Nephron (organoid): ENCODE measurements around the gene TMEM53.

Experiments used
- H3K27ac Mint-ChIP-seq, 3 experiments: 2 replicates each; pipeline ENCODE4 v1.8.0; 2020; ENCODE audit warnings: mixed read lengths in 3 of 3, mild to moderate bottlenecking in 2 of 3, moderate library complexity in 1 of 3
- H3K27me3 Mint-ChIP-seq: 2 replicates; pipeline ENCODE4 v1.8.0; 2021; ENCODE audit warnings: low read depth, mild to moderate bottlenecking, moderate library complexity, mixed read lengths
- H3K36me3 Mint-ChIP-seq: 2 replicates; pipeline ENCODE4 v1.8.0; 2020; ENCODE audit warnings: low read depth, mixed read lengths
- H3K4me1 Mint-ChIP-seq: 2 replicates; pipeline ENCODE4 v1.8.0; 2020; ENCODE audit warnings: mixed read lengths
- H3K4me3 Mint-ChIP-seq, 3 experiments: 2 replicates each; pipeline ENCODE4 v1.8.0; 2020; ENCODE audit warnings: mild to moderate bottlenecking in 3 of 3, mixed read lengths in 3 of 3, moderate library complexity in 2 of 3
- H3K9me3 Mint-ChIP-seq: 2 replicates; pipeline ENCODE4 v1.8.0; 2020; ENCODE audit warnings: mixed read lengths
- CTCF ChIP-seq, 3 experiments: fragments of 200-600 bp; sonication (generic); IDR thresholded peaks; one replicate each; pipeline ENCODE4 v1.5.0; 2021; ENCODE audit warnings: antibody characterized with exemption in 3 of 3; ENCODE audit not compliant: unreplicated experiment in 3 of 3

The TMEM53 gene

GRCh38 chr1:44664730-44665370 is 9.4 kb downstream of the TMEM53 start:
- TF ChIP-seq CTCF (IDR thresholded peaks at IDR 0.05; ENCODE audit: unreplicated experiment in 3 of 3), result no peak
- Mint-ChIP-seq H3K27ac (no peak overlapping the region), H3K27me3 (peaks cover 12% of the 10 kb centered on the region), H3K36me3 (no peaks in the 10 kb centered on the region), H3K4me3 (no peak overlapping the region), H3K9me3 (no peaks in the 10 kb centered on the region), H3K4me1 (peaks cover 14% of the 10 kb centered on the region)

GRCh38 chr1:44663417-44663816 is 10.9 kb downstream of the TMEM53 start:
- no peak for TF ChIP-seq CTCF (IDR thresholded peaks at IDR 0.05; ENCODE audit: unreplicated experiment in 3 of 3)
- Mint-ChIP-seq H3K27me3 (peaks cover 20% of the 10 kb centered on the region), H3K27ac (no peak overlapping the region), H3K4me3 (no peak overlapping the region), H3K36me3 (peaks cover under 1% of the 10 kb centered on the region), H3K9me3 (no peaks in the 10 kb centered on the region), H3K4me1 (peaks cover 14% of the 10 kb centered on the region)

- H3K9me3 Mint-ChIP-seq, result no peaks in the 10 kb centered on the region
- H3K27me3 Mint-ChIP-seq, result peaks cover 23% of the 10 kb centered on the region
- TF ChIP-seq CTCF (IDR thresholded peaks at IDR 0.05; ENCODE audit: unreplicated experiment in 3 of 3), result no peak
- H3K4me1 Mint-ChIP-seq, result peaks cover 14% of the 10 kb centered on the region
- peaks cover 7% of the 10 kb centered on the region for H3K36me3 Mint-ChIP-seq
- H3K27ac Mint-ChIP-seq, result no peak overlapping the region
- no peak overlapping the region for H3K4me3 Mint-ChIP-seq
These were observed 11.6 kb downstream of the TMEM53 start for GRCh38 chr1:44662683-44663030.

GRCh38 chr1:44661781-44662682 is 12.2 kb downstream of the TMEM53 start:
- Mint-ChIP-seq H3K4me3 (no peak overlapping the region), H3K36me3 (peaks cover 7% of the 10 kb centered on the region), H3K27ac (no peak overlapping the region), H3K9me3 (no peaks in the 10 kb centered on the region), H3K27me3 (peaks cover 26% of the 10 kb centered on the region), H3K4me1 (peaks cover 14% of the 10 kb centered on the region)
- no peak for TF ChIP-seq CTCF (IDR thresholded peaks at IDR 0.05; ENCODE audit: unreplicated experiment in 3 of 3)

GRCh38 chr1:44660176-44660575 is 14.1 kb downstream of the TMEM53 start:
- H3K36me3 Mint-ChIP-seq, result peaks cover 15% of the 10 kb centered on the region
- TF ChIP-seq CTCF (IDR thresholded peaks at IDR 0.05; ENCODE audit: unreplicated experiment in 3 of 3), result no peak
- peaks cover 31% of the 10 kb centered on the region for H3K27me3 Mint-ChIP-seq
- H3K9me3 Mint-ChIP-seq, result no peaks in the 10 kb centered on the region
- no peak overlapping the region for H3K4me3 Mint-ChIP-seq
- peaks cover 14% of the 10 kb centered on the region for H3K4me1 Mint-ChIP-seq
- H3K27ac Mint-ChIP-seq, result no peak overlapping the region
